Smooth muscle cell (in vitro differentiated cells): ENCODE measurements around the gene WDFY4. TPM values are rescaled to one million over a fixed set of nuclear protein-coding genes. Genes with fewer than 3 reads are reported as not detected.

Experiments
- DNase-seq: peaks from one replicate; lab custom pipeline; 2025; ENCODE audit not compliant: unreplicated experiment; lab: John Stamatoyannopoulos, UW
- H2AFZ ChIP-seq: fragments of 200-600 bp; sonication (generic); 2 replicates; pipeline ENCODE4 v1.6.0; 2016; ENCODE audit warnings: antibody characterized with exemption, low read depth, mild to moderate bottlenecking
- H3F3A ChIP-seq: fragments of 200-600 bp; sonication (generic); 2 replicates; pipeline ENCODE4 v1.6.0; 2017; ENCODE audit warnings: antibody characterized with exemption, low read depth
- H3K27ac ChIP-seq: fragments of 200-600 bp; sonication (generic); 2 replicates; pipeline ENCODE4 v1.5.1; 2016; ENCODE audit warnings: low read depth, mild to moderate bottlenecking
- H3K27me3 ChIP-seq: fragments of 200-600 bp; sonication (generic); 2 replicates; pipeline ENCODE4 v1.6.1; 2016; ENCODE audit warnings: low read depth, mild to moderate bottlenecking
- H3K36me3 ChIP-seq: fragments of 200-600 bp; sonication (generic); 2 replicates; pipeline ENCODE4 v1.5.1; 2016; ENCODE audit warnings: low read depth
- H3K4me1 ChIP-seq: fragments of 200-600 bp; sonication (generic); 2 replicates; pipeline ENCODE4 v1.5.1; 2016; ENCODE audit warnings: low read depth
- H3K4me2 ChIP-seq: fragments of 200-600 bp; sonication (generic); 2 replicates; pipeline ENCODE4 v1.6.0; 2016; ENCODE audit warnings: mild to moderate bottlenecking
- H3K4me3 ChIP-seq: fragments of 200-600 bp; sonication (generic); 2 replicates; pipeline ENCODE4 v1.5.1; 2016; ENCODE audit warnings: mild to moderate bottlenecking
- H3K79me2 ChIP-seq: fragments of 200-600 bp; sonication (generic); 2 replicates; pipeline ENCODE4 v1.6.0; 2016; ENCODE audit warnings: low read depth, mild to moderate bottlenecking
- H3K9ac ChIP-seq: fragments of 200-600 bp; sonication (generic); 2 replicates; pipeline ENCODE4 v1.6.0; 2016; ENCODE audit warnings: low read depth
- H3K9me3 ChIP-seq: fragments of 200-600 bp; sonication (generic); replicated peaks from 2 replicates; pipeline ENCODE4 v1.5.1; 2016; ENCODE audit warnings: low read depth
- H4K20me1 ChIP-seq: fragments of 200-600 bp; sonication (generic); 2 replicates; pipeline ENCODE4 v1.6.0; 2016; ENCODE audit warnings: low read depth
- CTCF ChIP-seq: fragments of 200-600 bp; sonication (generic); IDR thresholded peaks from 2 replicates; pipeline ENCODE4 v1.5.1; 2017; ENCODE audit warnings: borderline replicate concordance, mild to moderate bottlenecking, antibody characterized with exemption; ENCODE audit not compliant: insufficient read depth, poor library complexity, severe bottlenecking
- WGBS: methylation state at CpG from one replicate; pipeline ENCODE4 v1.1.7; 2016; ENCODE audit warnings: low lambda C conversion rate; 5-methylcytosine and 5-hydroxymethylcytosine counted together
- polyA plus RNA-seq: library from polyadenylated mRNA; unstranded; fragments of >200 nt; fragmentation: Nextera tagmentation; extraction: Ambion mirVana; gene quantifications from 2 replicates; pipeline ENCODE4 v1.2.1, GENCODE V29; 2016
- total RNA-seq: library from RNA; depleted of rRNA; stranded (reverse); fragments of >200 nt; gene quantifications from 2 replicates; pipeline ENCODE4 v1.2.3, GENCODE V29; 2014

The WDFY4 gene
- total RNA-seq, result not detected in 2 replicates
- polyA plus RNA-seq, result not detected in 2 replicates

- Histone ChIP-seq H3K79me2 (no peaks in the 10 kb centered on the region), H3K9me3 (no peaks in the 10 kb centered on the region), H3K9ac (no peak within 1 kb of the TSS), H3K27ac (no peak within 1 kb of the TSS), H3K36me3 (no peaks in the 10 kb centered on the region), H2AFZ (no peak within 1 kb of the TSS), H3K27me3 (no peaks in the 10 kb centered on the region), H3K4me1 (no peaks in the 10 kb centered on the region), H4K20me1 (no peaks in the 10 kb centered on the region), H3F3A (no peaks in the 10 kb centered on the region), H3K4me2 (no peak within 1 kb of the TSS), H3K4me3 (no peak within 1 kb of the TSS)
- WGBS, result 92% methylated on average over 23 of the region's 23 CpGs
- DNase-seq, result no peak
- TF ChIP-seq CTCF, result no peak
Observed at GRCh38 chr10:48684792-48685623, at the start of gene WDFY4. Gene WDFY4 (plus strand): TSS chr10:48684873. CDS start chr10:48709733, 24,860 bp downstream.

- Histone ChIP-seq H3K9me3 (no peaks in the 10 kb centered on the region), H3K4me3 (no peak overlapping the region), H3K9ac (no peak overlapping the region), H4K20me1 (no peaks in the 10 kb centered on the region), H3K4me1 (no peaks in the 10 kb centered on the region), H3K27ac (peak overlapping the region; percentile 84), H3K4me2 (peak overlapping the region; percentile 57), H3K79me2 (no peaks in the 10 kb centered on the region), H2AFZ (peak overlapping the region; percentile 52), H3K36me3 (no peaks in the 10 kb centered on the region), H3F3A (no peaks in the 10 kb centered on the region), H3K27me3 (no peaks in the 10 kb centered on the region)
- TF ChIP-seq CTCF, result no peak
- DNase-seq, result no peak
- 89% methylated on average over 8 of the region's 8 CpGs for WGBS
Observed at GRCh38 chr10:48634984-48635557, 49.6 kb upstream of the WDFY4 start.

GRCh38 chr10:48636231-48636630 lies 48.4 kb upstream of the WDFY4 start:
- no peak for TF ChIP-seq CTCF
- no peaks in the 10 kb centered on the region for H3K79me2 ChIP-seq
- no peak for DNase-seq
- no peak overlapping the region for H3K9ac ChIP-seq
- no peaks in the 10 kb centered on the region for H3K4me1 ChIP-seq
- H4K20me1 ChIP-seq, result no peaks in the 10 kb centered on the region
- 75% methylated on average over 3 of the region's 3 CpGs for WGBS
- no peak overlapping the region for H2AFZ ChIP-seq
- no peaks in the 10 kb centered on the region for H3K36me3 ChIP-seq
- H3K27me3 ChIP-seq, result no peaks in the 10 kb centered on the region
- H3K9me3 ChIP-seq, result no peaks in the 10 kb centered on the region
- no peaks in the 10 kb centered on the region for H3F3A ChIP-seq
- H3K4me3 ChIP-seq, result no peak overlapping the region
- H3K4me2 ChIP-seq, result no peak overlapping the region
- H3K27ac ChIP-seq, result no peak overlapping the region

GRCh38 chr10:48636901-48637300 lies 47.8 kb upstream of the WDFY4 start:
- no peak for DNase-seq
- WGBS, result 80% methylated on average over 3 of the region's 3 CpGs
- TF ChIP-seq CTCF, result no peak

More at GRCh38 chr10:48636901-48637300, 47.8 kb upstream of the WDFY4 start:
- H3K4me3 ChIP-seq, result no peak overlapping the region
- no peak overlapping the region for H3K4me2 ChIP-seq
- no peaks in the 10 kb centered on the region for H3K36me3 ChIP-seq
- no peak overlapping the region for H3K27ac ChIP-seq
- no peaks in the 10 kb centered on the region for H3F3A ChIP-seq
- H2AFZ ChIP-seq, result no peak overlapping the region
- H4K20me1 ChIP-seq, result no peaks in the 10 kb centered on the region
- no peaks in the 10 kb centered on the region for H3K27me3 ChIP-seq
- no peaks in the 10 kb centered on the region for H3K4me1 ChIP-seq
- H3K9ac ChIP-seq, result no peak overlapping the region
- no peaks in the 10 kb centered on the region for H3K79me2 ChIP-seq
- H3K9me3 ChIP-seq, result no peaks in the 10 kb centered on the region
